Measurements from ENCODE around the gene RTN4RL1. TPM values are rescaled to one million over a fixed set of nuclear protein-coding genes. Genes with fewer than 3 reads are reported as not detected.
A peak's percentile ranks its signal among the peaks of the same experiment; 100 is the strongest.

Gene RTN4RL1
- total and polyA plus RNA-seq, 9 of the 15 experiments (the other 6 are each of a cell fraction or from before 2014, with no cell fraction given) = 0.04 to 0.06 (median 0.04) TPM; not detected in 5

DNA sequence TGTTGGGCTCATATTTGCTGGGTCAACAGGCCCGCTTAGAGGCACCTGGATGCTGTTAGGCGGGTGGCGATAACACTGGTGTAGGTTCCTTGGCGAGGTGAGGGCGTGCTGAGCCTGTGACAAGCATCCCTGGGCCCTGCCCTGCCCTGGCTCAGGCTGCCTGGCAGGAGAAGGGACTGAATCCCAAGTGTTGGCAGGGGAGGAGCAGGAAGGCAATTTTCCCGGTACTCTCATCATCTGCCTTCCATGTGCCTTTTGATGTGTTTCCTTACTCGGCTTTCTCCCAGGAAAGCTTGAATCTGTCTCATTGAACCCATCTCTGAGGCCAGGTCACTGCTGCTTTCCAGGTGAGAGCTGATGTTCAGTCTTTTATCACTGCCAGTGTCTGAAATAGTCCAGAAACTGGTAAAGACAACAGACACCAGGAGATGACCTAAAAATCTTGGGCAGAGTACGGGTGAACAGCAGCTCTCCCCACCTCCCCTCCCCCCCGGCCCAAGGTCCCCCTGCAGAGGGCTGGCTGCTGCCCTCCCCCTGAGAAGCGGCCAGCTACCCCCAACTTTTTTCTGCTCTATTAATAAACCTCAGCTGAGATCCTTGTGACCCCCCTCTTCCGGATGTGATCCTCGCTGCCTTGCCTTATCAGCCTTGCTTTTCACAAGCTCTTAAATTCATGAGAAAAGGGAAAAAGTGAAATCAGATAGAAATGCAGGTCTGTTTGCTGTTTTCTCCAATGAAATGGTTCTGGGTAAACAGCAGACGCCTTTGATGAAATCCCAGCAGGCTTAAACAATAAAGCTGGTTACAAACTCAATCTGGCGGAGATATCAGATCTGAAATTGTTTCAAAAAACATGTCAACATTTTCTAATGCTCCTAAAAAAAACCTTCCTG, 29.0 kb downstream of the RTN4RL1 start:
- Histone ChIP-seq H3K4me3 (no peak overlapping the region), H3K4me2 (ENCODE audit: insufficient read depth, low read length) (no peak overlapping the region), H3K9ac (ENCODE audit: insufficient read depth in 1 of 2, low read depth in 2 of 2, low read length in 2 of 2) (peak overlapping the region in 1 of 2 experiments; percentile 13; a peak in 1 of 4 replicates), H2AFZ (ENCODE audit: low read depth, low read length) (no peak overlapping the region), H3K27me3 (ENCODE audit: control insufficient read depth in 2 of 2, insufficient read depth in 2 of 2, low read length in 2 of 2) (peaks cover 9 to 38% of the 10 kb centered on the region in 2 experiments; a peak in 4 of 5 replicates), H3K9me3 (replicated peaks; ENCODE audit: control insufficient read depth, insufficient read depth, low read depth, low read length) (no peaks in the 10 kb centered on the region), H4K20me1 (replicated peaks; ENCODE audit: control insufficient read depth, insufficient read depth, low read length) (0 out of 2 replicates have a peak, but pooled peaks cover 5% of the 10 kb centered on the region), H3K4me1 (replicated peaks in 1 of 2; ENCODE audit: control insufficient read depth in 2 of 2, insufficient read depth in 2 of 2, low read length in 2 of 2) (peaks cover 0 to 6% of the 10 kb centered on the region in 2 experiments; a peak in 2 of 5 replicates), H3K79me2 (ENCODE audit: control insufficient read depth, insufficient read depth, low read length) (no peaks in the 10 kb centered on the region), H3K36me3 (ENCODE audit: control insufficient read depth, insufficient read depth, low read length) (no peaks in the 10 kb centered on the region), H3K27ac (ENCODE audit: extremely low read depth, low read depth, low read length) (no peak overlapping the region), H3K9me1 (ENCODE audit: control insufficient read depth, insufficient read depth, low read length) (no peaks in the 10 kb centered on the region)
- no TSS peak for BruUV-seq (replicated peaks)
- 16% methylated on average over 8 of the region's 14 CpGs for whole genome bisulfite sequencing (ENCODE audit: insufficient coverage, low coverage, missing lambda C conversion rate)
- ChIA-PET POLR2A (interaction anchor here (0.6 kb wide), 1 partner anchor 370 kb away, joined by 3 read pairs; no protein-coding TSS in a partner anchor), CTCF (ENCODE audit: low intra/inter-chr PET ratio) (no interaction called here)
- intact Hi-C loops (cut with micrococcal nuclease) = no loop called here
- DNase-seq (ENCODE audit: extremely low read depth in 1 of 4, low spot score in 3 of 4) (no peak), ATAC-seq (no peak), FAIRE-seq (no peak)
- in situ Hi-C loops (cut with MboI) = no loop called here
- TF ChIP-seq HNRNPK (IDR thresholded peaks at IDR 0.05; ENCODE audit: low read depth, low read length, poor library complexity, severe bottlenecking) = no peak
- no peak for TF ChIP-seq ZNF224 (CRISPR knock-in tag; IDR thresholded peaks at IDR 0.05)
- no peak for TF ChIP-seq TEAD2 (tag; IDR thresholded peaks at IDR 0.05)
- no peak for TF ChIP-seq DMBX1 (CRISPR knock-in tag; IDR thresholded peaks at IDR 0.05; ENCODE audit: borderline replicate concordance)
- TF ChIP-seq CREM (IDR thresholded peaks at IDR 0.05; ENCODE audit: low read depth) = no peak
- TF ChIP-seq ETS2 (tag; IDR thresholded peaks at IDR 0.05; ENCODE audit: borderline replicate concordance, poor library complexity, severe bottlenecking) = no peak
- no peak for TF ChIP-seq SREBF2 (CRISPR knock-in tag; IDR thresholded peaks at IDR 0.05)
- no peak for TF ChIP-seq ZNF431 (CRISPR knock-in tag; IDR thresholded peaks at IDR 0.05)
- TF ChIP-seq, protein P1, sequence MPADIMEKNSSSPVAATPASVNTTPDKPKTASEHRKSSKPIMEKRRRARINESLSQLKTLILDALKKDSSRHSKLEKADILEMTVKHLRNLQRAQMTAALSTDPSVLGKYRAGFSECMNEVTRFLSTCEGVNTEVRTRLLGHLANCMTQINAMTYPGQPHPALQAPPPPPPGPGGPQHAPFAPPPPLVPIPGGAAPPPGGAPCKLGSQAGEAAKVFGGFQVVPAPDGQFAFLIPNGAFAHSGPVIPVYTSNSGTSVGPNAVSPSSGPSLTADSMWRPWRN (IDR thresholded peaks at IDR 0.05; ENCODE audit: low read depth) = no peak
- TF ChIP-seq ZSCAN29 (IDR thresholded peaks at IDR 0.05) = no peak
- TF ChIP-seq CCAR2 (IDR thresholded peaks at IDR 0.05; ENCODE audit: low read depth, low read length) = no peak
- TF ChIP-seq RAD21 (CRISPR knock-in tag; conservative IDR thresholded peaks at IDR 0.05 in 1 of 2, IDR thresholded peaks at IDR 0.05 in 1 of 2) = no peak
- no peak for TF ChIP-seq MAFF (IDR thresholded peaks at IDR 0.05; ENCODE audit: low read length)
- no peak for TF ChIP-seq ZNF830 (CRISPR knock-in tag; IDR thresholded peaks at IDR 0.05)
- no peak for TF ChIP-seq GABPA (tag; conservative IDR thresholded peaks at IDR 0.05; ENCODE audit: low read depth)
- TF ChIP-seq CHCHD3 (CRISPR knock-in tag; IDR thresholded peaks at IDR 0.05) = no peak
